Activated CD8-positive, alpha-beta memory T cell treated with anti-CD3 and anti-CD28 coated beads, Interleukin-2, amount 50 U/mL, for 4 hours (primary cell): ENCODE data around the gene STMND1.
"Not testable (repeated sequence)": the region's sequence is repeated elsewhere in the genome, so short reads cannot be mapped to it uniquely, and the experiment has no call there.

Experiments used
- DNase-seq: peaks from one replicate; pipeline ENCODE4 v3.0.0-alpha.2; 2020

The STMND1 gene

GRCh38 chr6:17101422-17102257, at the start of gene STMND1:
STMND1 (plus strand) TSS chr6:17102050; CDS start chr6:17102258, 208 bp downstream.
- no peak for DNase-seq

DNA sequence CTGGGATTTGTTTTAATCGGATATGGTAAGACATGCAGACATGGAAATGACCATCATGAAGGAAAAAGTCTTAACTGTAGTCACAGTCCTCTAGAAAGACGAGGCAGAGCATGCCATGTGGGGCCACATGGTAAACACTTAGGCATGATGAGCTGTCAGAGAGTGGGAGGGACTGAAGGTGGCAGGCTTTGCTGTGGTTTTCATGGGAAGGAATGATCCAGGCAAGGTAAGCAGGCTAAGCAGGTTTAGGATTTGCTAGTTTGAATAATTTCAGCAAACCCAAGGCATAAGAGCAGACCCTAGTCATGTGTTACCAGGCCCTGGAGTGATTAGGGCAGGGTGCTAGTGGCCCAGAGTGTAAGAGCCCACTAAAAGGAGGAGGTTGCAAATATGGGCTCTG, 47.2 kb upstream of the STMND1 start:
- no peak for DNase-seq

GRCh38 chr6:17057322-17057721, 44.5 kb upstream of the STMND1 start:
- DNase-seq = no peak

- DNase-seq = no peak
These were observed 43.3 kb upstream of the STMND1 start for GRCh38 chr6:17058550-17058949.

DNA sequence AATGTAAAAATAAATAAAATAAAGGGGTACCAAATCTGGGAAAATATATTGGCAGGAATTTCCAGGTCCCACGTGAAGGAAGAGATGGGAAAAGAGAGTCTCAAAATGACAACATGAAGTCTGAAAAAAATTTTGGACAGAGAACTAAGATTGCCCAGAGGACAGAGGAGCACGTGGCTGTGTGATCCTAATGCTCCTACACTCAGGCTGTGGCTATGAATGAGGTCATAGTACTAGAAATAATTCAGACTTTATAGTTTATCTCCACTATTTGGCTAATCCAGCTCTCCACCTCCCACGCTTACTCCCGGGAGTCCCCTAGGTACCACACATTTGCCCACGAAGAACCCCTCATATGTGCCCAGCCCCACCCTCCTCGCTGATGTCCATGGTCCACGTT, 42.8 kb upstream of the STMND1 start:
- no peak for DNase-seq

DNA sequence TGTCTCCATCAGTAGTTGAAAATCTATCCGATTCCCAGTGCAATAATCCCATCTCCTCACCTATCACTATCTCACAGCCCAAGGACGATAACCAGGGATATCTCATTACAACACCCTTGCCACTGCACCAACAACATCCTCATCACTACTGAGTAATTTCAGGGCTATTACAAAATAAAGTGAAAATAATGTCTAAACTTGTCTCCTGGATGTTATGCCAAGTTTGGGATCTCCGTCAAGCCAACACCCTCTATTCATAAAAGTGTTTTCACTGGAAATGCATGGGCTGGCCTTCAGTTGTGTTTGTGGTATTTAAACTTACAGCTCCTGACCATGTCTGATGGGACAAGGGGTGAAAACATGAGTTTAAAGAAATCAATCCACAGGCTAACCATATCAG, 42.0 kb upstream of the STMND1 start:
- DNase-seq = no peak

DNA sequence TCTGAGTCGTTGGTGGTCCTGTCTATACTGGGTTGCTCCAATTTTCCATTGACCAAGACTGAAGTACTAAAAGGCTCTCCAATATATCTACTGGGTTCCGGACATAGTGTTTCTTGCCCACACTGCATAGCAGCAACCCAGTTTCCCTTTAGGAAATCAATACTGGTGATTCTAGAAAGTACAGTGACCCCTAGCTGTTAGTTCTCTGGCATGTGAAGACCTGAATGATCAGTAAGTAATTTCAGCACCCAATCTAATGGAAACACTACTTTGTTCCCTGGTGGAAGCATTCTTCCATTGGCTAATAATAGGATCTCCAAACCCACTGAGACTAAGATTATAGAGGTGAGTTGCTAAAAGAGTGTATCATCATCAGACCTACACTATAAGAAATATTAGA, 40.8 kb upstream of the STMND1 start:
- DNase-seq = no peak

- DNase-seq = no peak
These were observed 38.9 kb upstream of the STMND1 start for GRCh38 chr6:17062871-17063440.

DNA sequence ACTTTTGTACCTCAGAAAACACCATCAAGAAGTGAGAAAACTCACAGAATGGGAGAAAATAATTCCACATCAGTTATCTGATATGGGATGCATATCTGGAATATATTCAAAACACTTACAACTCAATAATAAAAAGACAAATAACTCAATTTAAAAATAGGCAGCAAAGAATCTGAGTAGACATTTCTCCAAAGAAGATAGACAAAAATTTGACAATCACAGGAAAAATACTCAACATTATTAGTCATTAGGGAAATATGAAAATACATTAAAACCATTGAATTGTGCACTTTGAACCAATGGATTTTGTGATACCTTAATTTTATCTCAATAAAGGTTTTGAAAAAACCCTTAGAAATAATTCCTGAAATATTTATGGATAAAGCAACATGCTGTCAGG, 36.9 kb upstream of the STMND1 start:
- no peak for DNase-seq

GRCh38 chr6:17066610-17067009, 35.2 kb upstream of the STMND1 start:
- DNase-seq = no peak

DNA sequence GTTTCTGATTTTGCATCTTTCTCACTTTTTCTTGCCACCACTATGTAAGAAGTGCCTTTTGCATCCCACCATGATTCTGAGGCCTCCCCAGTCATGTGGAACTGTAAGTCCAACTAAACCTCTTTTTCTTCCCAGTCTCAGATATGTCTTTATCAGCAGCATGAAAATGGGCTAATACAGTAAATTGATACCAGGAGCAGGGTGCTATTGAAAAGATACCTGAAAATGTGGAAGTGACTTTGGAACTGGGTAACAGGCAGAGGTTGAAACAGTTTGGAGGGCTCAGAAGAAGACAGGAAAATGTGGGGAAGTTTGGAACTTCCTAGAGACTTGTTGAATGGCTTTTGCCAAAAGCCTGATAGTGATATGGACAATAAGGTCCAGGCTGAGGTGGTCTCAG, 32.9 kb upstream of the STMND1 start:
- DNase-seq = not testable (repeated sequence)

- DNase-seq = not testable (repeated sequence)
These were observed 31.4 kb upstream of the STMND1 start for GRCh38 chr6:17070400-17070799.

DNA sequence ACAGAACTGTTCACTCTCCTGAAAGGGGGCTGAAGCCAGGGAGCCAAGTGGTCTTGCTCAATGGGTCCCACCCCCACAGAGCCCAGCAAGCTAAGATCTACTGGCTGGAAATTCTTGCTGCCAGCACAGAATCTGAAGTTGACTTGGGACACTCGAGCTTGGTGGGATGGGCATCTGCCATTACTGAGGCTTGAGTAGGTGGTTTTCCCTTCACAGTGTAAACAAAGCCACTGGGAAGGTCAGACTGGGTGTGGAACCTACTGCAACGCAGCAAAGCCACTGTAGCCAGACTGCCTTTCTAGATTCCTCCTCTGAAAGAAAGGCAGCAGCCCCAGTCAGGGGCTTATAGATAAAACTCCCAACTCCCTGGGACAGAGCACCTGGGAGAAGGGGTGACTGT, 28.3 kb upstream of the STMND1 start:
- not testable (repeated sequence) for DNase-seq

- no peak for DNase-seq
These were observed 20.6 kb upstream of the STMND1 start for GRCh38 chr6:17081273-17081672.

- no peak for DNase-seq
These were observed 19.9 kb upstream of the STMND1 start for GRCh38 chr6:17081860-17082508.

GRCh38 chr6:17083397-17083796, 18.5 kb upstream of the STMND1 start:
- DNase-seq = no peak

DNA sequence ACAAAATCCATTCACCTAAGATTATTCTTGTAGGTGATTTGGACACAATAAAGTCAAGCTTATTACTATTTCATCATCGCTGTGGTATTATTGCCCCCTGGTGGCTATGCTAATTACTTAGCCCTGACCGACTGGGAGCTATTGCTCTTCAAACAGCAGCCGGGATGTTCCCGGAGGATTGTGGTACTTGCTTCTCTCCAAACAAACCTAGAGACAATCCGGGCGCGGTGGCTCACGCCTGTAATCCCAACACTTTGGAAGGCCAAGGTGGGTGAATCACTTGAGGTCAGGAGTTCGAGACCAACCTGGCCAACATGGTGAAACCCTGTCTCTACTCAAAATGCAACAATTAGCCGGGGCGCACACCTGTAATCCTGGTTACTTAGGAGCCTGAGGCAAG, 15.4 kb upstream of the STMND1 start:
- peak; percentile 18 for DNase-seq

GRCh38 chr6:17088091-17088611, 13.7 kb upstream of the STMND1 start:
- DNase-seq = no peak

GRCh38 chr6:17091122-17091521, 10.7 kb upstream of the STMND1 start:
- no peak for DNase-seq

DNA sequence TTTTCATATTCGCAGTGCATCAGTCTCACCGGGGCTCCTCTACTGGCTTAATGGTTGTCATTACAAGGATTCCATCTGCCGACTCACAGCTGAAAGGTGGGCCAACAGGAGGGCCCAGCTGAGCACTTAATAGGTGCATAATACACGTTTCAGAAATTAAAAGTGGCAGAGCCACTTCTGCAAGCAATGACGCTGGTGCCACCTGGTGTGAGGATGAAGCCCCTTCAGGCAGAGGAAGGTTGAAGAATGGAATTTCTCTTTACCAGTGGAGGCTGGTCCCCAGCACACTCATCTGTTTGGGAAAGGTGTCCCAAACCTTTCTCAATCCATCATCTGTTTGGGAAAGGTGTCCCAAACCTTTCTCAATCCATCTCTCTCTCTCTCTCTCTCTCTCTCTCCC, 8.2 kb upstream of the STMND1 start:
- DNase-seq = no peak

DNA sequence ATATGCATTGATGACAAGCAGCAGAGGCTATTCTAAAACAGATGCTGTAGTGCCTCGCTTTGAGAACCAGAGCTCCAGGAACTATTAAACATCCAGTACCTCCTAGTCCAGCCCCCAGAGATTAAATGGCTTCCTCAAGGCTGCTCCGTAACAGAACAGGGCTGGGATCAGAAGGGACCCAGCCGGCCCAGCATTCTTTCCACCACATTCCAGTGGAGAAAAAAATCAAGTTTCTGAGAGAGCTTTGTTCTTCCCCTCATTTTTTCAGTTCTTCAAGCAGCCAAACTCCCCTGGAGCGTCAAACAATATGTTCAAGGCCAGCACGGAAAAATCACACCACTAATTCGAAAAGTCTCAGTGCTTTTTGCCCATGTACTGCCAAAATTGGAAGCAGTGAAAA, 5.8 kb upstream of the STMND1 start:
- DNase-seq = no peak

DNA sequence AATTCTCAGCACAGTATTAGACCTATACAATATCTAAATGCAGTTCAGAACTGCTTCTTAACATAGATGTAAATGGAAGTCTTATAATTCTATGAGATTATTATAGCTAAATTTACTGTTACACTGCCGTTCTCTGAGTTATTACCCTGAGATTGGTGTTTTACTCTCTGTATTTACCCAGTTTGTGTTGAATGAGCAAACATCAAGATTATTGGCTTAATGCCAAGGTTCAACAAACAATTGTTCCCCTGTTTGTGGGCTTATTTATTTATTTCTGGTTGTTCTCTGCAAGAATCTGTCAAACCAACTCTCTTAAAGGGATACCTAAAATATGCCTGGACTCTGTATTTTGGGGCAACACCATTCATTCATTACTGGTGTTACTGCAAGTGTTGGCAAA, 5.2 kb upstream of the STMND1 start:
- no peak for DNase-seq

DNA sequence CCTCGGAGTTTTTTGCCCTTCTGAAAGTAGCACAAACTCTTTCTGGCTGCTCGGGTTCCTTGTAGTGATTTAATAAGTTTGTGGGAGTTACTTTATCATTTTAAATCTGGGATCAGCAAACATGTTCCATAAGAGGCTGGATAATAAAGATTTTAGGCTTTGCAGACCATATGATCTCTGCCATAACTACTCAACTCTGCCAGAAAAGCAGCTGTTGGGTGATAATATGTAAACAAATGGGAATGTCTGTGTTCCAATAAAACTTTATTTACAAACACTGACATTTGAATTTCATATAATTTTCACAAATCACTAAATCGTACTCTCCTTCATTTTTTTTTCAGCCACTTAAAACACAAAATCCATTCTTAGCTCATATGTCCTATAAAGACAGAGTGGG, 3.9 kb upstream of the STMND1 start:
- no peak for DNase-seq

GRCh38 chr6:17098538-17098937, 3.3 kb upstream of the STMND1 start:
- DNase-seq = no peak
